GM18858 (cell line): Measurements from ENCODE around the gene OR2T3.
"Not testable (repeated sequence)": the region's sequence is repeated elsewhere in the genome, so short reads cannot be mapped to it uniquely, and the experiment has no call there.

Source experiments
- ATAC-seq: cut with Tn5 transposase; IDR thresholded peaks from one replicate; pipeline ENCODE4 v1.9.1; 2021; ENCODE audit not compliant: unreplicated experiment

Gene OR2T3, protein sequence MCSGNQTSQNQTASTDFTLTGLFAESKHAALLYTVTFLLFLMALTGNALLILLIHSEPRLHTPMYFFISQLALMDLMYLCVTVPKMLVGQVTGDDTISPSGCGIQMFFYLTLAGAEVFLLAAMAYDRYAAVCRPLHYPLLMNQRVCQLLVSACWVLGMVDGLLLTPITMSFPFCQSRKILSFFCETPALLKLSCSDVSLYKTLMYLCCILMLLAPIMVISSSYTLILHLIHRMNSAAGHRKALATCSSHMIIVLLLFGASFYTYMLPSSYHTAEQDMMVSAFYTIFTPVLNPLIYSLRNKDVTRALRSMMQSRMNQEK

DNA sequence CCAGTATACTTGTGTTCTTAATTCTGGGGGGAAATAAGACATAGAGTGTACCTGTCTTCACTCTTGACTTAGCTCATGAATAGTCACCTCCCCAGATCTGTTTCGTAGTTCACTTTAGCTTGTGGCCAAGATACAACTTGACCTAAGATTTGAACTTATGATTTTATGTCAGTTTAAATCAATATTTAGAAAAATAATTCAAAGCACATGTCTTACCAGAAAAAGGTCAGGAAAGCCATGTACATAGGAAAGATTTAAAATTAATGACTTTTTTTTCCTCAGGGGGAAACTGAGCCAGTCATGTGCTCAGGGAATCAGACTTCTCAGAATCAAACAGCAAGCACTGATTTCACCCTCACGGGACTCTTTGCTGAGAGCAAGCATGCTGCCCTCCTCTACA, at the start of gene OR2T3:
Gene OR2T3, plus strand, starts transcription at position 301 of the 400 bp plus-strand sequence. Its CDS starts 0 bp downstream, at position 301.
- ATAC-seq, result not testable (repeated sequence)

- ATAC-seq, result peak; percentile 41
Measured at GRCh38 chr1:248427526-248428191, 45.5 kb upstream of the OR2T3 start.

DNA sequence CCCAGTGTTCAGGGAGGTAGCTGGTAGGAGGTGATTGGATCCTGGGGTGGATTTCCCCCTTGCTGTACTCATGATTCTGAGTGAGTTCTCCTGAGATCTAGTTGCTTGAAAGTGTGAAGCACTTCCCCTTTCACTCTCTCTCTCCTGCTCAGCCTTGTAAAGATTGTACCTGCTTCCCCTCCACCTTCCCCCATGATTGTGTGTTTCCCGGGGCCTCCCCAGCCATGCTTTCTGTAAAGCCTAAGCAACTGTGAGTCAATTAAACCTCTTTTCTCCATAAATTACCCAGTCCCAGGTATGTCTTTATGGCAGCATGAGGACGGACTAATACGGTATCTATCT, 45.0 kb upstream of the OR2T3 start:
- peak; percentile 99 for ATAC-seq

- ATAC-seq, result not testable (repeated sequence)
Measured at GRCh38 chr1:248431683-248432082, 41.5 kb upstream of the OR2T3 start.

DNA sequence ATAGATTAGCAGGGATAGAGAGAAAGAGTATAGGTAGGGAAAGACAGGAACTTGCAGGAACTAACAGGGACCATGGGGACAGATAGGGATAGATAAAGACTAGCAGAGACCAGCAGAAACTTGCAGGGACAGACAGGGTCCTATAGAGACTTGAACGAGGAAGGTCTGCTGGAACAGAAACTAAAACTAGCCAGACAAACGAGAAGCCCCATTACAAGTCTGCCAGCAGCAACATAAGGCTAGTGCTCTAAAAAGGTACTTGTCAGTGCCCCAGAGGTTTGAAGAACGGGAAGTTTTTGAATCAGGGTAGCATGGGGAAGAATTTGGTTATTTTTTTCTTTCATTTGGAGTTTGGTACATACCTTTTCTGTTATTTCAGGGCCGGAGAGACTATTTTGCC, 41.0 kb upstream of the OR2T3 start:
- ATAC-seq, result not testable (repeated sequence)

GRCh38 chr1:248433811-248434415, 39.2 kb upstream of the OR2T3 start:
- not testable (repeated sequence) for ATAC-seq

DNA sequence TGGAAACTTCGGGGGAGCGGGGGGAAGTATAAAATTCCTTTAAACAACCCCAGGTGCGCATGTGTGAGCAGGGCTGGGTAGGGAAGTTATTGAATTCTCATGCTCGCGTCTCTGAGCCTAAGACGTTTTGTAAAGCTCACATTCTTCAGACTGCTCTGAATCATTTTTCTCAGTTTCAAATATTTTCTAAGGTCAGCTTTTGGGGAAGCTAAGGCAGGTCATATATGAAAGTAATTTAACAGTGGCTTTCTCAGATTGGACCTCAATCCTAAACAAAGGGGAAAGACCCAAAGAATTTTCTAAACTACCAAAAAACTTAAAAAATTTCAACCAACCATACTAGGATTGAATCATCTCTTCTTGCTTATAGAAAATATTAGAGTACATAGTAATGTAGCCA, 38.2 kb upstream of the OR2T3 start:
- ATAC-seq, result peak; percentile 52

- ATAC-seq, result peak; percentile 54
Measured at GRCh38 chr1:248436303-248436702, 36.8 kb upstream of the OR2T3 start.

DNA sequence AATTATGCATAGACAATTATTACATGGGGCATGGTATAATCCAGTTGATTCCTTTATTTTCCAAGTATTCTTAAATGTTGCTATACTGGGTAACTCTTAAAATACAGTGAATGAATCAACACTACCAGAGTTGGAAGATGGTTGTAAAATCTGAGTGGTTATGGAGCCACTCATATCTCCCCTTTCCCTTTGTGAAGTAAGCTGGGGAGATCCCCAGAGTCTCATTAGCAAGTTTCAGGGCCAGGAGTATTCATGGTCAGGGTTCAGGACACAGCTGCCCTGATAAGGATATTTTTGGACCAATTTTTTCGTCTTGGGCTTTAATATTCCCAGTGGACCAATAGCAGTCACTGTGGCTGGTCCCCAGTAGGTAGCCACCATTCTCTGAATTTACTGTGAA, 34.5 kb upstream of the OR2T3 start:
- not testable (repeated sequence) for ATAC-seq

GRCh38 chr1:248439283-248439682, 33.9 kb upstream of the OR2T3 start:
- ATAC-seq, result not testable (repeated sequence)

DNA sequence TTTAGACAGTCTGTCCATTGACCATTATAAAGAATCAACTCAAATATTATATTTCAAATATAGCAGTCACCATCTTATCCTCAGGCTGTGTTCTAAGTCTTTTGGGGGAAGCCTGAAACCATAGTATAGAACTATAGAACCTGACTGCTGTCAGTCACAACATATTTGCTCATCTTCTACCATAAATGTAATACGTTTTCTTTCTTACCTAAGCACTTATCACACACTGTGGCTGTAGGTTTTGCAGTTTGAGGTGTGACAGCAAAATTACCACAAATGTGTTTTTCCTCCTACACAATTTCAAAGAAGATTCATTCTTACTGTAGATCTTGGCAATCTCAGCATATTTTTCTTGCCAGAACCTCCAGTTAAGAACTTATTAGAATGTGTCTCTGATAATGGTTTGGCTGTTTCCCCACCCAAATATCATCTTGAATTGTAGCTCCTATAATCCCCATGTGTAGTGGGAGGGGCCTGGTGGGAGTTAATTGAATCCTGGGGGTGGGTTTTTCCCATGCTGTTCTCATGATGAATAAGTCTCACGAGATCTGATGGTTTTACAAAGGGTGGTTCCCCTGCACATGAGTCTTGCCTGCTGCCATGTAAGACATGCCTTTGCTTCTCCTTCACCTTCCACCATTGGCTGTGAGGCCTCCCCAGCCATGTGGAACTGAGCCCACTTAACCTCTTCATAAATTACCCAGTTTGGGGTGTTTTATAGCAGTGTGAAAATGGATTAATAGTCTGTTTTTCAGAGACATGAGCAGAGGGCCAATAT, 30.5 kb upstream of the OR2T3 start:
- ATAC-seq, result not testable (repeated sequence)

DNA sequence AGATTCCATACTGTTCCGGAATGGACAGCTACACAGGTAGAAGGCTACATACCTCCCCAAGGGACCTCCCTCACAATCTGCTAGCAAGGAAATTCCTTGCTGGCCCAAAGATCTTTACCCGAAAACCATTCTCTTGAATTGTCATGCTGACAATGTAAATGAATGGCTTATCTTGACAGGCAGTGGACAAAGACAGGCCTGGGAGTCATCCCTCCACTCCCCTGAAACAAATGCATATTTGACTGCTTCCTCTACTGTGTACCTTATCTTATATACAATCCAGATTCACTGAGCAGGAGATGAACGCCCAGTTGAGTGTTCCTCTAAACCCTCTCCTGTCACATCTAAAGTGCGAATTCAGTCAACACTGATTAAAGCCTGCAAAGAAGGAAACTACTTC, 28.5 kb upstream of the OR2T3 start:
- ATAC-seq, result not testable (repeated sequence)

- not testable (repeated sequence) for ATAC-seq
Measured at GRCh38 chr1:248445399-248445798, 27.8 kb upstream of the OR2T3 start, which contains the start of gene OR2T2. OR2T2 (plus strand) TSS chr1:248445637; CDS start chr1:248452798, 7,161 bp downstream.

- ATAC-seq, result peak; percentile 66
Measured at GRCh38 chr1:248448409-248449074, 24.6 kb upstream of the OR2T3 start.

- ATAC-seq, result not testable (repeated sequence)
Measured at GRCh38 chr1:248449821-248450465, 23.2 kb upstream of the OR2T3 start.

GRCh38 chr1:248450466-248451145, 22.5 kb upstream of the OR2T3 start:
- ATAC-seq, result peak; percentile 56

GRCh38 chr1:248453619-248454018, 19.5 kb upstream of the OR2T3 start:
- ATAC-seq, result not testable (repeated sequence)

GRCh38 chr1:248455045-248455444, 18.1 kb upstream of the OR2T3 start:
- ATAC-seq, result not testable (repeated sequence)

GRCh38 chr1:248456635-248457034, 16.5 kb upstream of the OR2T3 start:
- not testable (repeated sequence) for ATAC-seq
